ENCODE data around the gene CDKN2B-AS1. TPM values are rescaled to one million over a fixed set of nuclear protein-coding genes. Genes with fewer than 3 reads are reported as not detected.

The CDKN2B-AS1 gene
- total and polyA plus RNA-seq, 11 donors, result 0.38 to 0.80 (median 0.54) TPM; not detected in 6

GRCh38 chr9:21972361-21972760 lies 22.2 kb upstream of the CDKN2B-AS1 start:
- Histone ChIP-seq H3K4me3 (no peak overlapping the region), H3K4me1 (peaks cover 0 to 37% (median 14%) of the 10 kb centered on the region in 12 donors), H3K9me3 (no peaks in the 10 kb centered on the region), H3K27me3 (peaks cover 74 to 100% (median 100%) of the 10 kb centered on the region in 9 donors), H3K36me3 (no peaks in the 10 kb centered on the region), H3K27ac (no peak overlapping the region)
- ATAC-seq (no peak), DNase-seq (no peak)
- intact Hi-C loops (cut with DNase I), result no loop called here
- TF ChIP-seq CTCF (IDR thresholded peaks at IDR 0.05) (no peak), POLR2A (IDR thresholded peaks at IDR 0.05) (no peak)

GRCh38 chr9:21974343-21974721 lies 20.3 kb upstream of the CDKN2B-AS1 start:
- no peak for DNase-seq
- H3K27ac ChIP-seq, result no peak overlapping the region
- H3K4me3 ChIP-seq, result peak overlapping the region; percentile 21 to 53 (median 44)
- peaks cover 0 to 26% (median 13%) of the 10 kb centered on the region in 12 donors for H3K4me1 ChIP-seq
- WGBS, 4 donors, result 2 to 3% (median 2%) methylated on average over 19 to 21 of the region's 21 CpGs
- H3K36me3 ChIP-seq, result no peaks in the 10 kb centered on the region
- ATAC-seq, result no peak
- intact Hi-C loops (cut with DNase I), result no loop called here
- no peaks in the 10 kb centered on the region for H3K9me3 ChIP-seq
- peaks cover 61 to 100% (median 100%) of the 10 kb centered on the region in 9 donors for H3K27me3 ChIP-seq
- TF ChIP-seq POLR2A (IDR thresholded peaks at IDR 0.05) (no peak), CTCF (IDR thresholded peaks at IDR 0.05) (no peak)

DNA sequence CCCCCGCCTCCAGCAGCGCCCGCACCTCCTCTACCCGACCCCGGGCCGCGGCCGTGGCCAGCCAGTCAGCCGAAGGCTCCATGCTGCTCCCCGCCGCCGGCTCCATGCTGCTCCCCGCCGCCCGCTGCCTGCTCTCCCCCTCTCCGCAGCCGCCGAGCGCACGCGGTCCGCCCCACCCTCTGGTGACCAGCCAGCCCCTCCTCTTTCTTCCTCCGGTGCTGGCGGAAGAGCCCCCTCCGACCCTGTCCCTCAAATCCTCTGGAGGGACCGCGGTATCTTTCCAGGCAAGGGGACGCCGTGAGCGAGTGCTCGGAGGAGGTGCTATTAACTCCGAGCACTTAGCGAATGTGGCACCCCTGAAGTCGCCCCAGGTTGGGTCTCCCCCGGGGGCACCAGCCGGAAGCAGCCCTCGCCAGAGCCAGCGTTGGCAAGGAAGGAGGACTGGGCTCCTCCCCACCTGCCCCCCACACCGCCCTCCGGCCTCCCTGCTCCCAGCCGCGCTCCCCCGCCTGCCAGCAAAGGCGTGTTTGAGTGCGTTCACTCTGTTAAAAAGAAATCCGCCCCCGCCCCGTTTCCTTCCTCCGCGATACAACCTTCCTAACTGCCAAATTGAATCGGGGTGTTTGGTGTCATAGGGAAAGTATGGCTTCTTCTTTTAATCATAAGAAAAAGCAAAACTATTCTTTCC lies 19.7 kb upstream of the CDKN2B-AS1 start:
- TF ChIP-seq POLR2A (IDR thresholded peaks at IDR 0.05) (no peak), CTCF (IDR thresholded peaks at IDR 0.05) (no peak)
- WGBS, 4 donors, result 1% methylated on average over 27 to 51 of the region's 51 CpGs
- DNase-seq (peak in 1 of 5 donors; percentile 26), ATAC-seq (peak in 3 of 4 donors; percentile 61 to 68 (median 61))
- Histone ChIP-seq H3K4me3 (peak overlapping the region; percentile 21 to 53 (median 44)), H3K27me3 (peaks cover 61 to 100% (median 100%) of the 10 kb centered on the region in 9 donors), H3K27ac (no peak overlapping the region), H3K4me1 (peaks cover 0 to 26% (median 13%) of the 10 kb centered on the region in 12 donors), H3K36me3 (no peaks in the 10 kb centered on the region), H3K9me3 (no peaks in the 10 kb centered on the region)
- intact Hi-C loops (cut with DNase I), result no loop called here

- DNase-seq (no peak), ATAC-seq (no peak)
- H3K27ac ChIP-seq, result no peak overlapping the region
- H3K36me3 ChIP-seq, result no peaks in the 10 kb centered on the region
- H3K4me3 ChIP-seq, result no peak overlapping the region
- 20 to 30% (median 22%) methylated on average over 19 of the region's 19 CpGs for WGBS, 4 donors
- no peaks in the 10 kb centered on the region for H3K9me3 ChIP-seq
- intact Hi-C loops (cut with DNase I), result no loop called here
- peaks cover 46 to 98% (median 95%) of the 10 kb centered on the region in 9 donors for H3K27me3 ChIP-seq
- peaks cover 0 to 18% (median 12%) of the 10 kb centered on the region in 12 donors for H3K4me1 ChIP-seq
- no peak for TF ChIP-seq POLR2A (IDR thresholded peaks at IDR 0.05)
- no peak for TF ChIP-seq CTCF (IDR thresholded peaks at IDR 0.05)
These were observed 18.2 kb upstream of the CDKN2B-AS1 start for GRCh38 chr9:21976334-21976875.
